C1 segment of cervical spinal cord (tissue), 14 donors: Measurements from ENCODE around the gene SOAT1.
"Not testable (repeated sequence)": the region's sequence is repeated elsewhere in the genome, so short reads cannot be mapped to it uniquely, and the experiment has no call there.

Experiments
- DNase-seq, 14 donors: peaks; one replicate each; lab custom pipeline; 2025; lab: John Stamatoyannopoulos, UW

SOAT1 gene

DNA sequence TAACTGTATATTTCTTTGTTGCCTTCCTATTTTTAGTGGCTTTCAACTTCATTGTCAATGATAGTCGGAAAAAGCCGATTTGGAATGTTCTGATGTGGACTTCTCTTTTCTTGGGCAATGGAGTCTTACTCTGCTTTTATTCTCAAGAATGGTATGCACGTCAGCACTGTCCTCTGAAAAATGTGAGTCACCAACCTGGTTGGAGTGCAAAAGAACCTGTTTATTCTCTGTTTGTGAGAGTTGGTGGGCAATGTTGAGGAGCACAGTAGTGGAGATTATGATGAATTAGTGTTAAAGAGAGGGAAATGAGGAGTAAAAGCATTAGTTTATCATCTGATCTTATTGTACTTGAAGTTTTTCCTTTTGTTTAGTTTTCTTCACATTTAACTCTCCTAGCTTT lies 57.7 kb downstream of the SOAT1 start:
- DNase-seq: no peak

DNA sequence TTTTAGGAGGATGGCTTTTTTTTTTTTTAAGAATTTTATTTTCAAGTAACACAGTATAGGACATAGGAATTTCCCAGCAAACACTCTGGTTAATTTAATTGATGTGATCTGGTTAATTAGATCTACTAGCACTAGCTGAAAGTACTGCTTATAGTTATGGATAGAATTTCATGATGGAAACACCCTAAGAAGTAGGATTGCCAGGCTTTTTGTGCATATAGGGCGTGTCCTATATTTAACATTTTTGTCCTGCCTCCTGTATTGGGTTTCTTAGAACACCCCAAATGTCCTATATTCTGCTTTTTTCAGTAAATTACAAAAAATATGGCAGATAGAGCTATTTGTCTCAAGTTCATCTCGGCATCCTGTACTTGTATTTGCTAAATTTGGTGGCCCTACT lies 58.6 kb downstream of the SOAT1 start:
- no peak for DNase-seq

DNA sequence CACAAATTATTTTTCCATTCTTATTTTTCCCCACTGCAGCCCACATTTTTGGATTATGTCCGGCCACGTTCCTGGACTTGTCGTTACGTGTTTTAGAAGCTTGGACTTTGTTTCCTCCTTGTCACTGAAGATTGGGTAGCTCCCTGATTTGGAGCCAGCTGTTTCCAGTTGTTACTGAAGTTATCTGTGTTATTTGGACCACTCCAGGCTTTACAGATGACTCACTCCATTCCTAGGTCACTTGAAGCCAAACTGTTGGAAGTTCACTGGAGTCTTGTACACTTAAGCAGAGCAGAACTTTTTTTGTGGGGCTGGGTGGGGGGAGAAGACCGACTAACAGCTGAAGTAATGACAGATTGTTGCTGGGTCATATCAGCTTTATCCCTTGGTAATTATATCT lies 59.9 kb downstream of the SOAT1 start:
- no peak for DNase-seq

DNA sequence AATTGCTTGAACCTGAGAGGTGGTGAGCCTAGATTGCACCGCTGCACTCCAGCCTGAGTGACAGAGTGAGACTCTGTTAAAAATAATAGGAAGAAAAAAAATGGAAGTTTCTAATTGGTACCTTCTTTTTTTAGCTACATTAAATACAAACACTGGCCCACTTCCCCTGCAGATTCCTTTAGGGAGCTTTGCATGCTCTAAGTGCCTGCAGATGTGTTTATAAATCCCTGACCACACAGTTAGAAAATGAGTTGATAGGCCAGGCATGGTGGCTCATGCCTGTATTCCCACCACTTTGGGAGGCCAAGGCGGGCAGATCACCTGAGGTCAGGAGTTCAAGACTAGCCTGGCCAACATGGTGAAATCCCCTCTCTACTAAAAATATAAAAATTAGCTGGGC lies 68.0 kb downstream of the SOAT1 start:
- not testable (repeated sequence) for DNase-seq

DNA sequence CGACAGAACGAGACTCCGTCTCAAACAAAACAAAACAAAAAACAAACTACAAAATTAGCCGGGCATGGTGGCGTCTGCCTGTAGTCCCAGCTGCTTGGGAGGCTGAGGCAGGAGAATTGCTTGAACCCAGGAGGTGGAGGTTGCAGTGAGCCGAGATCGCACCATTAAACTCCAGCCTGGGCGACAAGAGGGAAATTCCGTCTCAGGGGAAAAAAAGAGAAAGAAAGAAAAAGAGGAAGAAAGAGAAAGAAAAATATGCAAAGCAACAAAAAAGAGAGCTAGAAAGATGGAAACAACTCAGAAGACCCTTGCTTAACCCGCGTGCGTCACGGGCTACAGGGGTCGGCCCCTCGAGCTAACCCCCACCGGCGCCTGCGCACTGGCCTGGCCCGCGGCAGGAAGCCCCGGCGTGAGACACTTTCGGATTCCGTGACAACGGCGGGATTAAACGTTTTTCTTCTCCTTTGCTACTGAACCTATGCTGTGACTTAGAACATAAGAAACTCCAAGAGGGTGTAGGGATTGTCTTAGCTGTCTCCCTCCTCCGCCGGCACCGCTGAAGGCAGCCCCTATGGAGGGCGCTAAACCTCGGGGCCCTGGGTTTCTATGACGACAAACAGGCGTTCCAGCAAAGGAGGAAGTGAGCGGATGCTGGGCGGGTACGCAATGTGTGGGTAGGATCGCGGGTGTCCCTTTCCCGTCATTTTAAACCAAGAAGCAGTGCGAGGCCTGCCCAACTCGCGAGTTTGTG lies 71.9 kb downstream of the SOAT1 start, which contains the start of gene AXDND1:
TSS of gene AXDND1 (plus strand) at position 630 of the 751 bp plus-strand sequence. CDS start 539 bp downstream, outside the sequence.
- DNase-seq: peak; percentile 33 to 87 (median 73)

DNA sequence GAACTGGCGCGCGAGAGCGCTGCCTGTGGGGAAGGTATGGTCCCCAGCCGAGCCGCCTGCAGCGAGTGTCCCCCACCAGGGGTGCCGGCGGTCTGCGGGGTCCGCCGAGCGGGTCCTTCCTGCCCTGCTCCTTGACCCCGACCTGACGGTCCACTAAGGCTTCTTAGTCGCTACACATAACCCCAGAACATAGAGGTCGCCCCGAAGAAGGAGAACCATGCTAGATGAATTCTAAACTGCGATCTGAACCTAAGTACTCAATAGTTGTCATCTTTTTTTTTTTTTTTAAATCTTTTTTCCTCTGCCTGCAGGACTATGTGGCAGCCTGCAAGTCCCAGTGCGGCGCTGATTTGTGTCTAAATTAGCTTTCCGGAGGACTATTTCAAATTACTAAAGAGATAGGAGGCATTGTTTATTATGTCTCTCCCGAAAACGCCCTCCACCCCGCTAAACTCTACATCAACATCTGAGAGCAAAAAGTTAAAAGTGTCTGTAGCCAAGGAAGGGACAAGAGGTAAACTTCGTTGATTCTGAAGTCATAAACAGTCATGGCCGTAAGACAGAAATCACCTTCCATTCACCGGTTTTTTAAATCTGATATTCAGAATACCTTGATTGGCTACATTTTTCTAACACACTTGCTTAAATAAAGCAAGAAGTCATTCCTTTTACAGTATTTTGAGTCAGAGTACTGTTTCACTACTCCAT lies 72.7 kb downstream of the SOAT1 start:
- DNase-seq: peak in 1 of 14 donors; percentile 12

DNA sequence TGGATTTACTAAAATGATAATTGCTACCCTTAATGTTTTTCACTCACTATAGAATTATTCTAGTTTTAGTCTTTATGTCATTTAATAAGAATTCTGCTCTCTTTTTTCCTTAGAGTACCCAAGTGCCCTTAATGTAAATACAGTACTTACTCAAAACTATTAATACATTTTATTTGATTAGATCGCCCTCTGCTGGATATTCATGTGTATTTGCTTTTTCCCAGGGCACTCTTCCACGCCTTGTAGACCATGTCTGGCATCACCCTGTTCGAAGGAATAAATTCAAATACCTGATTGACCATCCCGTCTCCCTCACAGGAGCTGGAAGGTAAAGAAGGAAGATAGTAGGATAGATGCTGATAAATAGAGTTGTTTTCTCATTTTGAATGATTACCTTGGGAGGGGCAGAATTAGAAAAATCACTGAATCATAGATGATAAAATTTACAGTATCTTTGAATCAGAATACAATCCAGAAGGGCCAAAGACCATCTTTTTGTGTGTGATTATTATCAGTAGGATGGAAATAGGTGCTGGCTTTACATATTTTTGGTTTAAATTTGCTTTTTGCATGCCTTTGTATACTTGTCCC lies 76.2 kb downstream of the SOAT1 start:
- peak in 3 of 14 donors; percentile 3 to 49 (median 4) for DNase-seq

DNA sequence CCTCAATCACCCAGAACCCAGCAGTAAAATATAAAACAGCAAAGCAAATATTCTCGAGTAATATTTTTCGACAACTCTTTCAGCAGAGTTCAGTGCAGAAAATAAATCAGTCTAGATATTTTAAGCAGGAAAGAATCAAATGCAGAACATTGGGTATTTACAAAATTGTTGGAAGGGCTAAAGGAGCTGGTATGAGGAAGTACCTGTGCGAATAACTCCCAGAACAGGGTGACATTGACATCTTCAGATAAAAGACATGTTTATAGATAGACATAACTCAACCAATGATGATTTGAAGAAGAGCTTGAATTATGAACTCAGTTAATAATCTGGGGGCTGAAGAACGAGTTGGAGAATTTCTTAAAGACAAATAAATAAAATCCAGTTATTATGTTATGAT lies 78.6 kb downstream of the SOAT1 start:
- no peak for DNase-seq

DNA sequence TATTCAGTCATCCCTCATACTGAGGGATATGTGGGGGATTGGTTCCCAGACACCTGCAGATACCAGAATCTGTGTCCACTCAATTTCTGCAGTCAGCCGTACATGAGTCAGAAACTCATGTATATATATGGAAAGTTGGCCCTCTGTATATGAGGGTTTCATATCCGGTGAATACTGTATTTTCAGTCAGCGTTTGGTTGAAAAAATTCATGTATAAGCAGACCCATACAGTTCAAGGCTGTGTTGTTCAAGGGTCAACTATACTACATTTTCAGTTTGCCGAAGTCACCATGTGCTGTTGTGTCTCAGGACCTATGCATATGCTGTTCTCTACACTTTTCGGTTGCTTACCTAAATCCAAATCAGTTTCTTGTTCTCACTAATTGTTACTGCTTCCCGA lies 82.6 kb downstream of the SOAT1 start:
- no peak for DNase-seq

DNA sequence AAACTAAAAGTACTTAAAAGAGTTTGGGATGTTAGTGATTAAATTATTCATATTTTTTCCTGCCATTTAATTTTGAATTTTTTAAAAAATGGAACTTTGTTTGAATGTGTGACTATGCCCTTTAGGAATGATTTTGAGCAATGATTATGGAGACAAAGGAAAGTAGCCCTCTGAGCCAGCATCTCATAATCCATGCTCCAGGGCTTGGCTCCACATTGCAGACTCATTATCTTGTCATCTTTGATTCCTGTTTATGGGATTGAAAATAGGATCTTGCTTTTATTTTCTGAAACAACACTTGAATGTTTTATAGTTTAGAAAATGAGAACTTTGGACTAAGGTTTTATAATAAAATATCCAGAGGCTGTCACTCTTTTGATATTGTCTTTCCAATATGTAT lies 86.7 kb downstream of the SOAT1 start:
- DNase-seq: no peak

DNA sequence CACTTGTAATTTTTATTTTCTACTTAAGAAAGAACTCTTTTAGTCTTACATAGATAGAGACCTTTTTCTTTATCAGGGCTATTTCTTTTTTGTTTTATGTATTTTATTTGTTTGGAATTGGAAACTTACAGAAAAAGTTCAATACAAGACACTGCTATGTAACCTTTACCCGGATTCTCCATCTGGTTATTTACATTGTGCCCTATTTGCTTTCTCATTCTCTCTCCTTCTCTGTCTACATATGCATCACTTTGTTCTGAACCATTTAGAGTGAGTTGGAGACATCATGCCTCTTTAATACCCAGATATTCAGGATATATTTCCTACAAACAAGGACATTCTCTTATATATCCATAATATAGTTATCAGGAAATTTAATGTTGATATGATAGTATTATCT lies 90.4 kb downstream of the SOAT1 start:
- no peak for DNase-seq

DNA sequence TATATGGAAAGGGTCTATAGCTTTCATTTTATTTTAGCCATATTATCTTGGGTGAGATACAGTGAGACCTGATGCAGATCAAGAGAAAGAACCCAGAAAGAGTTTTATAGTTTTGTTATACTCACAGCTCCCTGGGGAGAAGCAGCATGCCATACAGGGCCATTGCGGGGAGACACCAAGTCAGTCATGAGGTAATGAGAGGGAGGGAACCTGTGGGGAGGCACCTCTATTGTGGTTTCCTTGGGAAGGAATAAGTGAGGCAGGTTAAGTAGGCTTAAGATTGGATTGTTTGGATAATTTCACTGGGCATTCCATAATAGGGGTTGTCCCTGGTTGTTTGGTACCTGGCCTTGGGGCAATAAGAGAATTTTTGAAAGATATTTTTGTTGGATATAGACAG lies 91.9 kb downstream of the SOAT1 start:
- DNase-seq: no peak

DNA sequence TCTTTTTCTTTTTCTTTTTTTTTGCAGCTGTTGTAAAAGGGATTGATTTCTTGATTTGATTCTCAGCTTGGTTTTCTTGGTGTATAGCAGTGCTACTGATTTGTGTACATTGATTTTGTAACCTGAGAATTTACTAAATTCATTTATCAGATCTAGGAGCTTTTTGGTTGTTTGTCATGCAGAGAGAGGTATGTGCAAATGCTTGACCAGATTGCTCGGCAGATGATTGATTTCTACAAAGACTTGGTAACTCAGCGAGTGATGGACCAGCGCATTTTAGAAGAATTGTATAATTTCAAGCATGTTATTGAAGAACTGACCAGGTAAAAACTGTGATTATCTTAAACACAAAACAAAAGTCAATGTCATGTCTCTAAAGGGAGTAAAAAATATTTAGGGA lies 100.1 kb downstream of the SOAT1 start:
- DNase-seq: no peak

DNA sequence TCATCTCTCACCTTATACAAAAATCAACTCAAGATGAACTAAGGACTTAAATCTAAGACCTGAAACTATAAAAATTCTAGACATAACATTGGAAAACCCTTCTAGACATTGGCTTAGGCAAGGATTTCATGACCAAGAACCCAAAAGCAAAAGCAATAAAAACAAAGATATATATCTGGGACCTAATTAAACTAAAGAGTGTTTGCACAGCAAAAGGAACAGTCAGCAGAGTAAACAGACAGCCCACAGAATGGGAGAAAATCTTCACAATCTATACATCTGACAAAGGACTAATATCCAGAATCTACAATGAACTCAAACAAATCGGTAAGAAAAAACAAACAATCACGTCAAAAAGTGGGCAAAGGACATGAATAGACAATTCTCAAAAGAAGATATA lies 105.8 kb downstream of the SOAT1 start:
- DNase-seq: not testable (repeated sequence)
